Endothelial cell of umbilical vein (primary cell): Measurements from ENCODE around the gene ATG7. TPM values are rescaled to one million over a fixed set of nuclear protein-coding genes. Genes with fewer than 3 reads are reported as not detected.

ENCODE experiments used
- BruUV-seq: library from RNA; stranded (reverse); fragments of 400-500 nt; replicated peaks from 2 replicates; lab custom pipeline; 2021; lab: Mats Ljungman, UMichigan
- CTCF ChIA-PET: fragments of 300-600, 350-600 bp; sonication (Branson Sonifier 250); formaldehyde crosslinking; loops from one replicate; lab custom pipeline; 2021; ENCODE audit warnings: antibody characterized with exemption, inconsistent platforms; lab: Charles Lee
- POLR2A ChIA-PET: fragments of 300-600, 350-600 bp; sonication (Branson Sonifier 250); formaldehyde crosslinking; loops from one replicate; lab custom pipeline; 2021; ENCODE audit warnings: antibody characterized with exemption, inconsistent platforms; lab: Charles Lee
- DNase-seq: peaks from one replicate; pipeline ENCODE4 v3.0.0-alpha.2; 2011; ENCODE audit warnings: low read depth, low spot score
- FAIRE-seq: peaks from 2 replicates; lab custom pipeline; 2011; peaks lifted over from hg19 to GRCh38; lab: Jason Lieb, UNC
- H2AFZ ChIP-seq: 2 replicates; pipeline ENCODE4 v1.6.0; 2012; ENCODE audit warnings: low read depth, low read length, control low read depth, inconsistent platforms
- H3K27ac ChIP-seq: 2 replicates; pipeline ENCODE4 v1.5.1; 2011; ENCODE audit warnings: low read depth, mild to moderate bottlenecking, control low read depth, low read length, moderate library complexity; ENCODE audit not compliant: insufficient read depth
- H3K27me3 ChIP-seq, 2 experiments: 2 replicates each; pipeline versions ENCODE4 v1.6.0 to v1.6.1; 2011; ENCODE audit warnings: low read length in 2 of 2, mixed read lengths in 1 of 2; ENCODE audit not compliant: control insufficient read depth in 2 of 2, insufficient read depth in 2 of 2
- H3K36me3 ChIP-seq, 2 experiments: 2 replicates in 1 of 2; 3 replicates in 1 of 2; pipeline ENCODE4 v1.5.1; 2011; ENCODE audit warnings: low read length in 2 of 2, mild to moderate bottlenecking in 1 of 2, moderate library complexity in 1 of 2; ENCODE audit not compliant: control insufficient read depth in 2 of 2, insufficient read depth in 2 of 2; ENCODE audit errors: extremely low read depth in 1 of 2
- H3K4me1 ChIP-seq: 3 replicates; pipeline ENCODE4 v1.5.1; 2011; ENCODE audit warnings: mild to moderate bottlenecking, low read length; ENCODE audit not compliant: control insufficient read depth, insufficient read depth; ENCODE audit errors: extremely low read depth
- H3K4me2 ChIP-seq: 2 replicates; pipeline ENCODE4 v1.6.1; 2011; ENCODE audit warnings: low read length, control low read depth, mixed read lengths; ENCODE audit not compliant: insufficient read depth
- H3K4me3 ChIP-seq, 3 experiments: fragments of 200-600 bp in 1 of 3; sonication (generic), shearing (Covaris generic) in 1 of 3; replicated peaks in 1 of 3; 2 replicates each; pipeline ENCODE4 v1.5.1; 2011 to 2016; ENCODE audit warnings: control low read depth in 3 of 3, low read length in 3 of 3, mild to moderate bottlenecking in 2 of 3, inconsistent platforms in 1 of 3, low read depth in 1 of 3, moderate library complexity in 1 of 3; ENCODE audit not compliant: insufficient read depth in 1 of 3
- H3K79me2 ChIP-seq: 2 replicates; pipeline ENCODE4 v1.6.0; 2012; ENCODE audit warnings: low read length, inconsistent platforms; ENCODE audit not compliant: control insufficient read depth, insufficient read depth
- H3K9ac ChIP-seq: replicated peaks from 2 replicates; pipeline ENCODE3; 2011; ENCODE audit warnings: low read length, control low read depth; ENCODE audit not compliant: insufficient read depth; ENCODE audit errors: extremely low read depth
- H3K9me1 ChIP-seq: replicated peaks from 3 replicates; pipeline ENCODE4 v1.6.0; 2011; ENCODE audit warnings: mild to moderate bottlenecking, low read length; ENCODE audit not compliant: control insufficient read depth, insufficient read depth; ENCODE audit errors: extremely low read depth
- H3K9me3 ChIP-seq: replicated peaks from 2 replicates; pipeline ENCODE4 v1.5.1; 2012; ENCODE audit warnings: low read length, inconsistent platforms; ENCODE audit not compliant: control insufficient read depth, insufficient read depth
- H4K20me1 ChIP-seq: replicated peaks from 2 replicates; pipeline ENCODE3; 2011; ENCODE audit warnings: mild to moderate bottlenecking, low read length; ENCODE audit not compliant: control insufficient read depth, insufficient read depth; ENCODE audit errors: extremely low read depth
- CTCF ChIP-seq, 2 donors: IDR thresholded peaks; 1 replicate in 1 of 2; 2 replicates in 1 of 2; pipeline ENCODE4 v1.5.1; 2011; ENCODE audit warnings: low read length in 2 of 2, mild to moderate bottlenecking in 2 of 2, moderate library complexity in 2 of 2, control low read depth in 1 of 2, inconsistent platforms in 1 of 2, low read depth in 1 of 2; ENCODE audit not compliant: insufficient read depth in 1 of 2; ENCODE audit errors: extremely low read depth in 1 of 2
- EZH2 ChIP-seq: IDR thresholded peaks from 2 replicates; pipeline ENCODE4 v1.6.1; 2012; ENCODE audit warnings: borderline replicate concordance, low read depth, mild to moderate bottlenecking, moderate library complexity, low read length, inconsistent platforms; ENCODE audit not compliant: severe bottlenecking
- FOS ChIP-seq: IDR thresholded peaks from 2 replicates; pipeline ENCODE4 v1.6.1; 2011; ENCODE audit warnings: mild to moderate bottlenecking, low read length, moderate library complexity, borderline replicate concordance; ENCODE audit not compliant: insufficient read depth
- GATA2 ChIP-seq: IDR thresholded peaks from 2 replicates; pipeline ENCODE4 v1.7.0; 2011; ENCODE audit warnings: low read depth, mild to moderate bottlenecking, moderate library complexity, mixed read lengths, low read length; ENCODE audit not compliant: insufficient read length, insufficient read depth
- JUN ChIP-seq: IDR thresholded peaks from 2 replicates; pipeline ENCODE4 v1.6.1; 2011; ENCODE audit warnings: borderline replicate concordance, low read depth; ENCODE audit not compliant: insufficient read length, insufficient read depth
- MYC ChIP-seq: IDR thresholded peaks from one replicate; pipeline ENCODE4 v1.6.1; 2011; ENCODE audit warnings: mild to moderate bottlenecking, low read depth, low read length
- POLR2A ChIP-seq: IDR thresholded peaks from 2 replicates; pipeline ENCODE4 v1.6.1; 2012; ENCODE audit warnings: low read depth, mild to moderate bottlenecking, control low read depth, low read length
- POLR2AphosphoS5 ChIP-seq: IDR thresholded peaks from 2 replicates; pipeline ENCODE4 v1.6.1; 2012; ENCODE audit warnings: low read depth, mild to moderate bottlenecking, control low read depth, low read length, moderate library complexity; ENCODE audit not compliant: insufficient read depth
- dilution Hi-C: fragments of 300-500 bp; cut with MboI; formaldehyde crosslinking; loops from one replicate; pipeline ENCODE4 v1.15.0; 2019; ENCODE audit warnings: low sequenced_read_pairs; ENCODE audit not compliant: extremely low pct_ligation_motif_present
- intact Hi-C: fragments of 100-400 bp; cut with micrococcal nuclease; formaldehyde crosslinking; loops from one replicate; pipeline ENCODE4 v1.10.0; 2022
- polyA plus RNA-seq, 4 experiments: library from polyadenylated mRNA; depleted of rRNA in 3 of 4; stranded (reverse) in 3 of 4; unstranded in 1 of 4; fragments of >200 nt; gene quantifications; 2 replicates each; pipeline versions ENCODE4 v1.2.1 to v1.2.3, GENCODE V29; 2011 to 2012; ENCODE audit warnings: missing spikeins in 1 of 4
- total RNA-seq: library from RNA; stranded (reverse); gene quantifications from 2 replicates; pipeline ENCODE4 v1.2.3, GENCODE V29; 2021
- TF ChIP-seq, protein P1 (sequence below): IDR thresholded peaks from 2 replicates; pipeline ENCODE4 v1.6.1; 2011; ENCODE audit not compliant: insufficient read depth, insufficient read length

ATG7 gene
- total and polyA plus RNA-seq, 2 donors (not counting 3 experiments of a cell fraction or from before 2014, with no cell fraction given): 30.8 to 48.3 TPM

DNA sequence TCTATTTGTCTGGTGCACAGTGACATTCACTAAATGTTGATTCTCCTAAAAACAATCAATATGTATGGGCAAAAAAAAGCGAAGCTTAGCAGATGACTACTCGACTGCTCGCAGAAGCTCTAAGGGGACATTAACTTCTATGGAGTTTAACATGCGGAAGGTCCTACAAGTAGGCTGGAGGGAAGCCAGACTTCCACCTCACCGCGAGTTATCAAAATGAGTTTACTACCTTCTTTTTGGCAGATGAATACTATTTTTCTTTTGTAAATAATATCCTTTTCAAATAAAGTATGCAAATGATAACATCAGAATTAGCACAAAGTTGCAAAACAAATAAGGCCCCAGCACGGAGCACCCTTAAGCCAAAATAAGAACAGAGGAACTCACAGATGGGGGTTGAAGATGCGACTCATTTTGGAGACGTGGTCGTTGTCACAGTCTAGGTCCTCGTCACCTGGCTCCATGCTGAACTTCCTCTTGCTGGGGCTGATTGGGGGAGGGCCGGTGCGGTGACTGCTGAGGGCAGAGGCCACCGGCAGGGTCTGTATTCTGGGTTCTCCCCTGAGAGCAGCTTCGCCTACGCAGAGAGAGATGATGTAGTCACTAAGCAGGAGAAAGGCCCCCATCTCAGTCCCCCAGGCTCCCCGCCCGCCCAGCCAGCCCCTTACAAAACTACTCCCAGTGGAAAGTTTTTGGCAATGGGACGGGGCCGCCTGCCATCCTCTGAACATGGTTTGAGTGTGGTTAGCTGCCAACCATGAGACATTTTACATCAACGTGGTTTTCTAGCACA lies 329.4 kb downstream of the ATG7 start:
- peaks cover 23% of the 10 kb centered on the region for H3K4me1 ChIP-seq
- no peak for TF ChIP-seq JUN
- TF ChIP-seq, protein P1, sequence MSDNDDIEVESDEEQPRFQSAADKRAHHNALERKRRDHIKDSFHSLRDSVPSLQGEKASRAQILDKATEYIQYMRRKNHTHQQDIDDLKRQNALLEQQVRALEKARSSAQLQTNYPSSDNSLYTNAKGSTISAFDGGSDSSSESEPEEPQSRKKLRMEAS: no peak
- no peak for TF ChIP-seq POLR2AphosphoS5
- no peak for TF ChIP-seq FOS
- no peak for TF ChIP-seq MYC
- no peak for TF ChIP-seq POLR2A
- no peak for TF ChIP-seq EZH2
- TF ChIP-seq GATA2: no peak
- no peak for TF ChIP-seq CTCF (IDR thresholded peaks at IDR 0.05; ENCODE audit: extremely low read depth in 1 of 2, insufficient read depth in 1 of 2, low read depth in 1 of 2, low read length in 2 of 2)
- DNase-seq: no peak
- H3K36me3 ChIP-seq: peaks cover 2 to 8% of the 10 kb centered on the region in 2 experiments
- dilution Hi-C loops: no loop called here
- intact Hi-C loops: loop anchor here (2.0 kb wide), 1 partner anchor 43 kb away; no protein-coding TSS in a partner anchor
- H3K27ac ChIP-seq: peak overlapping the region; percentile 64
- H3K79me2 ChIP-seq: peaks cover 81% of the 10 kb centered on the region
- no peaks in the 10 kb centered on the region for H3K9me3 ChIP-seq
- peaks cover 4% of the 10 kb centered on the region for H4K20me1 ChIP-seq
- no peak overlapping the region for H3K4me3 ChIP-seq
- peak overlapping the region; percentile 0 for H3K4me2 ChIP-seq
- POLR2A ChIA-PET: interaction anchor here (1.4 kb wide), 1 partner anchor 25 kb away, joined by 3 read pairs; no protein-coding TSS in a partner anchor
- no peak overlapping the region for H2AFZ ChIP-seq
- CTCF ChIA-PET: interaction anchor here (1.0 to 1.8 kb wide), 6 partner anchors 18 to 223 kb away, joined by 3 to 4 read pairs (median 3); no protein-coding TSS in a partner anchor
- H3K9me1 ChIP-seq: peaks cover 4% of the 10 kb centered on the region
- H3K27me3 ChIP-seq: no peaks in the 10 kb centered on the region
- BruUV-seq: no TSS peak
- no peak for FAIRE-seq
- H3K9ac ChIP-seq: no peak overlapping the region
